Measurements from ENCODE around the gene GPX4. TPM values are rescaled to one million over a fixed set of nuclear protein-coding genes. Genes with fewer than 3 reads are reported as not detected.

GPX4 gene
- total and polyA plus RNA-seq, 10 donors: 138 to 562 (median 247) TPM

GRCh38 chr19:1094978-1095701 lies 8.7 kb upstream of the GPX4 start, which contains the start of gene POLR2E:
Gene POLR2E, minus strand, starts transcription at chr19:1095375. Its CDS starts 60 bp downstream, at chr19:1095315.
- H3K36me3 ChIP-seq: peaks cover 0 to 38% (median 30%) of the 10 kb centered on the region in 6 donors
- intact Hi-C loops (cut with DNase I; ENCODE audit: low total_unique reads): no loop called here
- H3K27ac ChIP-seq: peak within 1 kb of the TSS; percentile 39 to 90 (median 83)
- peak; percentile 100 for DNase-seq
- peak; percentile 95 to 98 (median 95) for TF ChIP-seq POLR2AphosphoS5 (IDR thresholded peaks at IDR 0.05)
- peak in 2 of 3 donors; percentile 26 to 50 for TF ChIP-seq POLR2A (IDR thresholded peaks at IDR 0.05)
- TF ChIP-seq, protein P1, sequence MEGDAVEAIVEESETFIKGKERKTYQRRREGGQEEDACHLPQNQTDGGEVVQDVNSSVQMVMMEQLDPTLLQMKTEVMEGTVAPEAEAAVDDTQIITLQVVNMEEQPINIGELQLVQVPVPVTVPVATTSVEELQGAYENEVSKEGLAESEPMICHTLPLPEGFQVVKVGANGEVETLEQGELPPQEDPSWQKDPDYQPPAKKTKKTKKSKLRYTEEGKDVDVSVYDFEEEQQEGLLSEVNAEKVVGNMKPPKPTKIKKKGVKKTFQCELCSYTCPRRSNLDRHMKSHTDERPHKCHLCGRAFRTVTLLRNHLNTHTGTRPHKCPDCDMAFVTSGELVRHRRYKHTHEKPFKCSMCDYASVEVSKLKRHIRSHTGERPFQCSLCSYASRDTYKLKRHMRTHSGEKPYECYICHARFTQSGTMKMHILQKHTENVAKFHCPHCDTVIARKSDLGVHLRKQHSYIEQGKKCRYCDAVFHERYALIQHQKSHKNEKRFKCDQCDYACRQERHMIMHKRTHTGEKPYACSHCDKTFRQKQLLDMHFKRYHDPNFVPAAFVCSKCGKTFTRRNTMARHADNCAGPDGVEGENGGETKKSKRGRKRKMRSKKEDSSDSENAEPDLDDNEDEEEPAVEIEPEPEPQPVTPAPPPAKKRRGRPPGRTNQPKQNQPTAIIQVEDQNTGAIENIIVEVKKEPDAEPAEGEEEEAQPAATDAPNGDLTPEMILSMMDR (IDR thresholded peaks at IDR 0.05 in 8 of 11, conservative IDR thresholded peaks at IDR 0.05 in 3 of 11): peak in 3 of 11 experiments; percentile 29 to 50 (median 40)
- peak within 1 kb of the TSS; percentile 73 to 99 (median 88) for H3K4me3 ChIP-seq
- H3K4me1 ChIP-seq: peaks cover 12 to 92% (median 55%) of the 10 kb centered on the region in 6 donors
- no peaks in the 10 kb centered on the region for H3K9me3 ChIP-seq
- H3K27me3 ChIP-seq (replicated peaks in 1 of 7): no peaks in the 10 kb centered on the region
- 0 to 1% (median 1%) methylated on average over 14 to 81 of the region's 81 CpGs for WGBS, 5 donors

GRCh38 chr19:1097810-1098176 lies 6.0 kb upstream of the GPX4 start:
- no peak overlapping the region for H3K4me3 ChIP-seq
- TF ChIP-seq POLR2A (IDR thresholded peaks at IDR 0.05): no peak
- TF ChIP-seq POLR2AphosphoS5 (IDR thresholded peaks at IDR 0.05): no peak
- TF ChIP-seq, protein P1 (IDR thresholded peaks at IDR 0.05 in 8 of 11, conservative IDR thresholded peaks at IDR 0.05 in 3 of 11): no peak
- no peak for DNase-seq
- peaks cover 0 to 11% (median 8%) of the 10 kb centered on the region in 6 donors for H3K36me3 ChIP-seq
- peak overlapping the region in 2 of 8 donors; percentile 36 to 98 for H3K27ac ChIP-seq
- H3K9me3 ChIP-seq: no peaks in the 10 kb centered on the region
- WGBS, 5 donors: 73 to 92% (median 86%) methylated on average over 7 of the region's 7 CpGs
- intact Hi-C loops (cut with DNase I; ENCODE audit: low total_unique reads): no loop called here
- H3K27me3 ChIP-seq (replicated peaks in 1 of 7): no peaks in the 10 kb centered on the region
- peaks cover 35 to 92% (median 76%) of the 10 kb centered on the region in 6 donors for H3K4me1 ChIP-seq

DNA sequence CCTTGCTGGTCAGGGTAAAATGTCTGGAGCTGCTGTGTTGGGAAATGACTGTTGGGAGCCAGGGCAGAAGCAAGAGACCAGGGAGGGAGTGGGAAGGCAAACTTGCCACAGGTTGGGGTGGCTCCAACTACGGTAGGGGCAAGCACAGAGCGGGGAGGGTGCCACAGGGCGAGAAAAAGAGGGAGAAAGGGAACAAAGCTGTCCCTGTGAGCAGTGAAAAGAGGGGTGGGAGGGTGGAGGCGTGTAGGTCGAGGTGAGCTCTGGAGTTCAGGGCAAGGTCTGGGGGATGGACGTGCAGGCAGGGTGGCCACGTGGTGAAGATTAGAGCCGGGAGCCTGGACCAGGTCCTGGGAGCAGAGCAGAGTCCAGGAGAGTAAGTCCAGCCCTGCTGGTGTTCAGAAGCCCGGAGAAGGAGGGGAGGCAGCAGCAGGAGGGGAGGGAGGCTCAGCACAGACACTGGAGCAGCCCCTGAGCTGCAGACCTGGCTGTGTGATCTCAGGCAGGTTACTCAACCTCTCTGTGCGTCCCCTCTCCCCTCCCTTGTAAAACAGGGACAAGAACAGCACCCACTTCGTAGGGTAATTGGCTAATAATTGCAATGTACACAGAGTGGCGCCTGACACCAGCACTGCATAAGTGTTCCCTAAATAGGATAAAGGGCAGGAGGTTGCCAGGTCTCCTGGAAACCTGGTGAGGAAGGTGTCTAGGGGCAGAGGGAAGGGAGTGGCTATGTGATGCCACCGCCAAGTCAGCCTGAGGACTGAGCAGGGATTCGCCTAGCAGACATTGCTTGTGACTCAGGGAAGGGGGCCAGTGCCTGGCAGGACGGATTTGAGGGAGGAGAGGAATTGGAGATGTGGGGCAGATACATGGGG lies 5.4 kb upstream of the GPX4 start:
- TF ChIP-seq POLR2A (IDR thresholded peaks at IDR 0.05) (no peak), POLR2AphosphoS5 (IDR thresholded peaks at IDR 0.05) (no peak)
- TF ChIP-seq, protein P1 (IDR thresholded peaks at IDR 0.05 in 8 of 11, conservative IDR thresholded peaks at IDR 0.05 in 3 of 11): no peak
- Histone ChIP-seq H3K27ac (peak overlapping the region in 4 of 8 donors; percentile 95 to 100 (median 98)), H3K4me1 (peaks cover 36 to 92% (median 77%) of the 10 kb centered on the region in 6 donors), H3K4me3 (no peak overlapping the region), H3K27me3 (replicated peaks in 1 of 7) (no peaks in the 10 kb centered on the region), H3K9me3 (no peaks in the 10 kb centered on the region), H3K36me3 (peaks cover 0 to 5% (median 2%) of the 10 kb centered on the region in 6 donors)
- 77 to 88% (median 79%) methylated on average over 15 of the region's 15 CpGs for WGBS, 5 donors
- DNase-seq: peak; percentile 69
- intact Hi-C loops (cut with DNase I; ENCODE audit: low total_unique reads): no loop called here

Measured in spleen (tissue), 11 donors.